Neural progenitor cell (in vitro differentiated cells): Measurements from ENCODE around the gene PPP1R9A. TPM values are rescaled to one million over a fixed set of nuclear protein-coding genes. Genes with fewer than 3 reads are reported as not detected.
A peak's percentile ranks its signal among the peaks of the same experiment; 100 is the strongest.

Experiments
- DNase-seq: peaks from one replicate; pipeline ENCODE4 v3.0.0-alpha.2; 2016; ENCODE audit warnings: low spot score
- H2AFZ ChIP-seq: fragments of 200-600 bp; sonication (generic); replicated peaks from 2 replicates; pipeline ENCODE4 v1.6.1; 2016; ENCODE audit warnings: antibody characterized with exemption
- H3F3A ChIP-seq: fragments of 200-600 bp; sonication (generic); 2 replicates; pipeline ENCODE4 v1.6.1; 2016; ENCODE audit warnings: antibody characterized with exemption, low read depth
- H3K27ac ChIP-seq: fragments of 200-600 bp; sonication (generic); 2 replicates; pipeline ENCODE4 v1.5.1; 2016; ENCODE audit warnings: mild to moderate bottlenecking
- H3K27me3 ChIP-seq: fragments of 200-600 bp; sonication (generic); 2 replicates; pipeline ENCODE4 v1.6.1; 2016; ENCODE audit warnings: mild to moderate bottlenecking, moderate library complexity
- H3K36me3 ChIP-seq: fragments of 200-600 bp; sonication (generic); 2 replicates; pipeline ENCODE4 v1.5.1; 2016
- H3K4me1 ChIP-seq: fragments of 200-600 bp; sonication (generic); 2 replicates; pipeline ENCODE4 v1.6.1; 2016; ENCODE audit warnings: mixed run types
- H3K4me2 ChIP-seq: fragments of 200-600 bp; sonication (generic); 2 replicates; pipeline ENCODE4 v1.6.1; 2016
- H3K4me3 ChIP-seq: fragments of 200-600 bp; sonication (generic); 2 replicates; pipeline ENCODE4 v1.5.1; 2016
- H3K79me2 ChIP-seq: fragments of 200-600 bp; sonication (generic); 2 replicates; pipeline ENCODE4 v1.6.1; 2016; ENCODE audit warnings: low read depth
- H3K9ac ChIP-seq: fragments of 200-600 bp; sonication (generic); 2 replicates; pipeline ENCODE4 v1.6.1; 2016
- H3K9me3 ChIP-seq: fragments of 200-600 bp; sonication (generic); 2 replicates; pipeline ENCODE4 v1.5.1; 2016; ENCODE audit warnings: low read depth
- H4K20me1 ChIP-seq: fragments of 200-600 bp; sonication (generic); 2 replicates; pipeline ENCODE4 v1.6.1; 2016; ENCODE audit warnings: low read depth
- H3K27ac Mint-ChIP-seq: 3 replicates; pipeline ENCODE4 v1.8.0; 2021; ENCODE audit warnings: mixed read lengths
- H3K27me3 Mint-ChIP-seq: 2 replicates; pipeline ENCODE4 v1.8.0; 2022; ENCODE audit warnings: low read depth, mild to moderate bottlenecking, inconsistent platforms, moderate library complexity, mixed read lengths; ENCODE audit not compliant: insufficient read depth
- H3K36me3 Mint-ChIP-seq: 3 replicates; pipeline ENCODE4 v1.8.0; 2021; ENCODE audit warnings: mixed read lengths
- H3K4me1 Mint-ChIP-seq: 3 replicates; pipeline ENCODE4 v1.8.0; 2021; ENCODE audit warnings: mixed read lengths
- H3K4me3 Mint-ChIP-seq: 3 replicates; pipeline ENCODE4 v1.8.0; 2021; ENCODE audit warnings: mild to moderate bottlenecking, moderate library complexity, mixed read lengths
- H3K9me3 Mint-ChIP-seq: 3 replicates; pipeline ENCODE4 v1.8.0; 2020; ENCODE audit warnings: mixed read lengths
- CTCF ChIP-seq: fragments of 200-600 bp; sonication (generic); IDR thresholded peaks from 2 replicates; pipeline ENCODE4 v1.5.1; 2017; ENCODE audit warnings: antibody characterized with exemption, mild to moderate bottlenecking
- EZH2 ChIP-seq: fragments of 200-600 bp; sonication (generic); IDR thresholded peaks from 2 replicates; pipeline ENCODE4 v1.6.1; 2017; ENCODE audit warnings: antibody characterized with exemption, mild to moderate bottlenecking, moderate library complexity
- EZH2phosphoT487 ChIP-seq: fragments of 200-600 bp; sonication (generic); IDR thresholded peaks from 2 replicates; pipeline ENCODE4 v1.6.1; 2017; ENCODE audit warnings: antibody characterized with exemption
- total RNA-seq: library from RNA; depleted of rRNA; stranded (reverse); fragments of >200 nt; gene quantifications from 2 replicates; pipeline ENCODE4 v1.2.3, GENCODE V29; 2015; ENCODE audit warnings: low replicate concordance

The PPP1R9A gene
- total RNA-seq, 1 donor from 2014 or later, result 40.7 TPM

GRCh38 chr7:95200741-95201140 lies 293.3 kb downstream of the PPP1R9A start:
- TF ChIP-seq EZH2, result no peak
- no peak for TF ChIP-seq CTCF
- TF ChIP-seq EZH2phosphoT487, result no peak
- H4K20me1 ChIP-seq, result no peaks in the 10 kb centered on the region
- Mint-ChIP-seq H3K9me3 (no peaks in the 10 kb centered on the region), H3K4me1 (peaks cover 13% of the 10 kb centered on the region), H3K27me3 (no peaks in the 10 kb centered on the region), H3K4me3 (no peak overlapping the region), H3K36me3 (peaks cover 5% of the 10 kb centered on the region), H3K27ac (no peak overlapping the region)
- peaks cover 4% of the 10 kb centered on the region for H3K4me1 ChIP-seq
- H3K9me3 ChIP-seq, result no peaks in the 10 kb centered on the region
- no peak for DNase-seq
- H3K4me3 ChIP-seq, result no peak overlapping the region
- no peaks in the 10 kb centered on the region for H3K79me2 ChIP-seq
- H3F3A ChIP-seq, result no peaks in the 10 kb centered on the region
- H3K4me2 ChIP-seq, result no peak overlapping the region
- no peaks in the 10 kb centered on the region for H3K36me3 ChIP-seq
- no peaks in the 10 kb centered on the region for H3K27me3 ChIP-seq
- H3K9ac ChIP-seq, result no peak overlapping the region
- H2AFZ ChIP-seq, result no peak overlapping the region
- no peak overlapping the region for H3K27ac ChIP-seq

GRCh38 chr7:95201727-95202126 lies 294.3 kb downstream of the PPP1R9A start:
- Histone ChIP-seq H3K4me1 (peaks cover 4% of the 10 kb centered on the region), H3K9ac (no peak overlapping the region), H3K27ac (no peak overlapping the region), H2AFZ (no peak overlapping the region), H3K36me3 (no peaks in the 10 kb centered on the region), H3K9me3 (no peaks in the 10 kb centered on the region), H3K4me2 (no peak overlapping the region), H3F3A (no peaks in the 10 kb centered on the region), H3K4me3 (no peak overlapping the region), H3K79me2 (no peaks in the 10 kb centered on the region), H3K27me3 (no peaks in the 10 kb centered on the region), H4K20me1 (no peaks in the 10 kb centered on the region)
- Mint-ChIP-seq H3K4me1 (peaks cover 14% of the 10 kb centered on the region), H3K27me3 (no peaks in the 10 kb centered on the region), H3K27ac (no peak overlapping the region), H3K36me3 (peaks cover 5% of the 10 kb centered on the region), H3K4me3 (no peak overlapping the region), H3K9me3 (no peaks in the 10 kb centered on the region)
- TF ChIP-seq EZH2 (no peak), EZH2phosphoT487 (no peak), CTCF (no peak)
- DNase-seq, result no peak

GRCh38 chr7:95204618-95205017 lies 297.2 kb downstream of the PPP1R9A start:
- Mint-ChIP-seq H3K36me3 (peaks cover 5% of the 10 kb centered on the region), H3K9me3 (no peaks in the 10 kb centered on the region), H3K4me1 (peaks cover 14% of the 10 kb centered on the region), H3K4me3 (no peak overlapping the region), H3K27ac (peak overlapping the region; percentile 48), H3K27me3 (no peaks in the 10 kb centered on the region)
- Histone ChIP-seq H3K4me1 (peaks cover 4% of the 10 kb centered on the region), H3K9me3 (no peaks in the 10 kb centered on the region), H3F3A (no peaks in the 10 kb centered on the region), H3K79me2 (no peaks in the 10 kb centered on the region), H3K9ac (no peak overlapping the region), H3K27me3 (no peaks in the 10 kb centered on the region), H3K36me3 (no peaks in the 10 kb centered on the region), H4K20me1 (no peaks in the 10 kb centered on the region), H3K4me3 (no peak overlapping the region), H3K4me2 (no peak overlapping the region), H3K27ac (no peak overlapping the region), H2AFZ (no peak overlapping the region)
- TF ChIP-seq CTCF (no peak), EZH2phosphoT487 (no peak), EZH2 (no peak)
- no peak for DNase-seq
